WI38 (cell line): ENCODE results near the gene FAM83B.

Experiments used
- H3K4me3 ChIP-seq: 2 replicates; pipeline ENCODE4 v1.5.1; 2011; ENCODE audit warnings: low read depth, mild to moderate bottlenecking, control low read depth, low read length
- CTCF ChIP-seq: IDR thresholded peaks from 2 replicates; pipeline ENCODE4 v1.5.1; 2012; ENCODE audit warnings: low read depth, mild to moderate bottlenecking, control low read depth, low read length

Gene FAM83B

GRCh38 chr6:54899986-54900385 lies 53.4 kb downstream of the FAM83B start:
- no peak overlapping the region for H3K4me3 ChIP-seq

GRCh38 chr6:54900666-54901065 lies 54.1 kb downstream of the FAM83B start:
- H3K4me3 ChIP-seq = no peak overlapping the region
- no peak for TF ChIP-seq CTCF

More at GRCh38 chr6:54899986-54900385, 53.4 kb downstream of the FAM83B start:
- TF ChIP-seq CTCF = no peak

GRCh38 chr6:54903884-54904283 lies 57.3 kb downstream of the FAM83B start:
- H3K4me3 ChIP-seq = no peak overlapping the region
- TF ChIP-seq CTCF = no peak

GRCh38 chr6:54907355-54907754 lies 60.8 kb downstream of the FAM83B start:
- no peak overlapping the region for H3K4me3 ChIP-seq
- no peak for TF ChIP-seq CTCF

- H3K4me3 ChIP-seq = no peak overlapping the region
- no peak for TF ChIP-seq CTCF
Measured at GRCh38 chr6:54909184-54909583, 62.6 kb downstream of the FAM83B start.

GRCh38 chr6:54910431-54910884 lies 63.9 kb downstream of the FAM83B start:
- no peak for TF ChIP-seq CTCF
- H3K4me3 ChIP-seq = no peak overlapping the region

GRCh38 chr6:54910921-54911320 lies 64.3 kb downstream of the FAM83B start:
- no peak for TF ChIP-seq CTCF
- H3K4me3 ChIP-seq = no peak overlapping the region
